ENCODE measurements around the gene PTOV1. TPM values are rescaled to one million over a fixed set of nuclear protein-coding genes. Genes with fewer than 3 reads are reported as not detected.
A peak's percentile ranks its signal among the peaks of the same experiment; 100 is the strongest.

Gene PTOV1
- total RNA-seq, 1 donor from 2014 or later: 20.5 TPM

GRCh38 chr19:49831592-49831991 is 19.4 kb upstream of the PTOV1 start:
- Histone ChIP-seq H3K36me3 (ENCODE audit: control insufficient read depth, insufficient read depth, low read length) (peaks cover 33% of the 10 kb centered on the region), H3K27me3 (ENCODE audit: control insufficient read depth, insufficient read depth, low read length) (no peaks in the 10 kb centered on the region), H3K4me3 (ENCODE audit: low read depth, low read length) (no peak overlapping the region)
- DNase-seq (ENCODE audit: low read depth) (no peak), FAIRE-seq (no peak)
- TF ChIP-seq CTCF (IDR thresholded peaks at IDR 0.05; ENCODE audit: insufficient read depth, low read length, severe bottlenecking): no peak

GRCh38 chr19:49832556-49832955 is 18.4 kb upstream of the PTOV1 start:
- peaks cover 32% of the 10 kb centered on the region for H3K36me3 ChIP-seq (ENCODE audit: control insufficient read depth, insufficient read depth, low read length)
- H3K27me3 ChIP-seq (ENCODE audit: control insufficient read depth, insufficient read depth, low read length): no peaks in the 10 kb centered on the region
- no peak for TF ChIP-seq CTCF (IDR thresholded peaks at IDR 0.05; ENCODE audit: insufficient read depth, low read length, severe bottlenecking)
- DNase-seq (ENCODE audit: low read depth) (no peak), FAIRE-seq (peak; percentile 23)
- H3K4me3 ChIP-seq (ENCODE audit: low read depth, low read length): no peak overlapping the region

- TF ChIP-seq CTCF (IDR thresholded peaks at IDR 0.05; ENCODE audit: insufficient read depth, low read length, severe bottlenecking): no peak
- no peaks in the 10 kb centered on the region for H3K27me3 ChIP-seq (ENCODE audit: control insufficient read depth, insufficient read depth, low read length)
- no peak overlapping the region for H3K4me3 ChIP-seq (ENCODE audit: low read depth, low read length)
- no peak for DNase-seq (ENCODE audit: low read depth)
- peaks cover 34% of the 10 kb centered on the region for H3K36me3 ChIP-seq (ENCODE audit: control insufficient read depth, insufficient read depth, low read length)
- no peak for FAIRE-seq
These were observed 17.4 kb upstream of the PTOV1 start for GRCh38 chr19:49833599-49833998.

GRCh38 chr19:49835562-49835961 is 15.4 kb upstream of the PTOV1 start:
- H3K36me3 ChIP-seq (ENCODE audit: control insufficient read depth, insufficient read depth, low read length): peaks cover 32% of the 10 kb centered on the region
- H3K4me3 ChIP-seq (ENCODE audit: low read depth, low read length): no peak overlapping the region
- no peak for FAIRE-seq
- DNase-seq (ENCODE audit: low read depth): no peak
- H3K27me3 ChIP-seq (ENCODE audit: control insufficient read depth, insufficient read depth, low read length): no peaks in the 10 kb centered on the region
- no peak for TF ChIP-seq CTCF (IDR thresholded peaks at IDR 0.05; ENCODE audit: insufficient read depth, low read length, severe bottlenecking)

GRCh38 chr19:49836176-49837008 is 14.6 kb upstream of the PTOV1 start:
- Histone ChIP-seq H3K4me3 (ENCODE audit: low read depth, low read length) (no peak overlapping the region), H3K36me3 (ENCODE audit: control insufficient read depth, insufficient read depth, low read length) (peaks cover 29% of the 10 kb centered on the region), H3K27me3 (ENCODE audit: control insufficient read depth, insufficient read depth, low read length) (no peaks in the 10 kb centered on the region)
- no peak for TF ChIP-seq CTCF (IDR thresholded peaks at IDR 0.05; ENCODE audit: insufficient read depth, low read length, severe bottlenecking)
- FAIRE-seq: no peak
- no peak for DNase-seq (ENCODE audit: low read depth)

- FAIRE-seq (no peak), DNase-seq (ENCODE audit: low read depth) (no peak)
- Histone ChIP-seq H3K27me3 (ENCODE audit: control insufficient read depth, insufficient read depth, low read length) (no peaks in the 10 kb centered on the region), H3K4me3 (ENCODE audit: low read depth, low read length) (no peak overlapping the region), H3K36me3 (ENCODE audit: control insufficient read depth, insufficient read depth, low read length) (peaks cover 25% of the 10 kb centered on the region)
- TF ChIP-seq CTCF (IDR thresholded peaks at IDR 0.05; ENCODE audit: insufficient read depth, low read length, severe bottlenecking): no peak
These were observed 14.0 kb upstream of the PTOV1 start for GRCh38 chr19:49837009-49837310.

Data from bronchial epithelial cell (primary cell).